HG03521 (cell line): ENCODE measurements around the gene CLIP2.
"Not testable (repeated sequence)": the region's sequence is repeated elsewhere in the genome, so short reads cannot be mapped to it uniquely, and the experiment has no call there.

Experiments
- ATAC-seq: cut with Tn5 transposase; IDR thresholded peaks from one replicate; pipeline ENCODE4 v1.9.1; 2021; ENCODE audit warnings: mild to moderate bottlenecking, moderate library complexity; ENCODE audit not compliant: unreplicated experiment

CLIP2 gene

GRCh38 chr7:74294191-74294998 lies 5.2 kb downstream of the CLIP2 start:
- ATAC-seq: no peak

GRCh38 chr7:74297516-74298233 lies 8.5 kb downstream of the CLIP2 start:
- no peak for ATAC-seq

GRCh38 chr7:74299401-74299800 lies 10.2 kb downstream of the CLIP2 start:
- ATAC-seq: no peak

DNA sequence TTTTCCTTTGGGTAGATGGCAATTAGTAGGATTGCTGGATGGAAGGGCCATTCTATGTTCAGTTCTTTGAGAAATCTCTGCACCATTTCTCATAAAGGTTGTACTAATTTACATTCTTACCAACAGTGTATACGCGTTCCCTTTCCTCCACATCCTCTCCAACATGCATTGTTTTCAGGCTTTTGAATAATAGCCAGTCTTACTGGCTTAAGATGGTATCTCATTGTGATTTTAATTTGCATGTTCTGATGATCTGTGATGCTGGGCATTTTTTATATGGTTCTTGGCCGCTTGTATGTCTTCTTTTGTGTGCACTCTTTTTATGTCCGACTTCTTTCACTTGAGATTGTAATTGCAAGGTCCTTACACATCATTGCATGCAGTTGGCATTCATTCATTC lies 11.7 kb downstream of the CLIP2 start:
- ATAC-seq: no peak

GRCh38 chr7:74302745-74303221 lies 13.6 kb downstream of the CLIP2 start:
- ATAC-seq: no peak

GRCh38 chr7:74304550-74304949 lies 15.3 kb downstream of the CLIP2 start:
- ATAC-seq: no peak

- ATAC-seq: no peak
Observed at GRCh38 chr7:74306004-74306729, 17.0 kb downstream of the CLIP2 start.

DNA sequence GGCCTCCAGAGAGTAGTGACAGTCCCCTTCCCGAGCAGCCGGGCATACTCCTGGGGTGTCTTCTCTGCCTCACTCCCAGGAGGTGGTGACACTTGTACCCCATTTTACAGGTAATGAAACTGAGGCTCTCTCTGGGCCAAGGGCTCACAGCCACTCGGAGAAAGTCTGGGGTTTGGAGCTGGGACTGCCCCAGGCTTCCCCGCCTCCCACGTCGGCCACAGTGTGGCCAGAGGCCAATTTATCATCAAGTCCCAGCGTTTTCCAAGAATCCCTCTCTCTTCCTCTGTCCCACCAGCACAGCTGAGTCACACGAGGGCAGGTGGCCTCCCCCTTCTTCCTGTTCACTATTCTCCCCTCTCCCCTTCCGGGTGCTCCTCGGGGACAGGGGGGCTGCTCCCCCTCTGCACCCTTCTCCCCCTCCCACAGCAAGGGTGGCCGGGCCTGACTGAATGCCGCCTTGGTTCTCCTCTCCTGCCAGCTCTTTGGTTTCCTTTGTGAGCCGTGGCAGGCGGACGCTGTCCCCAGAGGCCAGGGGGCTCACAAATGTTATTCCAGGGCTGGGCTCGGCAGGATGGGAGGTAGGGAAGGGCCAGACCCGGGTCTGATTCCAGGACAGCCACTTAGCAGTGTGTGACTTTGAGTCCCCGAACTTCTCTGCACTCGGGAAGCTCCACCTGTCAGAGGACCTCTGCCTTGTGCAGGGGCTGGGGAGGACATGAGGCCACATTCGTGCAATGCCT lies 17.7 kb downstream of the CLIP2 start:
- ATAC-seq: no peak

GRCh38 chr7:74307738-74308505 lies 18.7 kb downstream of the CLIP2 start:
- ATAC-seq: no peak

- ATAC-seq: no peak
Observed at GRCh38 chr7:74309181-74309580, 20.0 kb downstream of the CLIP2 start.

GRCh38 chr7:74311305-74311744 lies 22.1 kb downstream of the CLIP2 start:
- no peak for ATAC-seq

DNA sequence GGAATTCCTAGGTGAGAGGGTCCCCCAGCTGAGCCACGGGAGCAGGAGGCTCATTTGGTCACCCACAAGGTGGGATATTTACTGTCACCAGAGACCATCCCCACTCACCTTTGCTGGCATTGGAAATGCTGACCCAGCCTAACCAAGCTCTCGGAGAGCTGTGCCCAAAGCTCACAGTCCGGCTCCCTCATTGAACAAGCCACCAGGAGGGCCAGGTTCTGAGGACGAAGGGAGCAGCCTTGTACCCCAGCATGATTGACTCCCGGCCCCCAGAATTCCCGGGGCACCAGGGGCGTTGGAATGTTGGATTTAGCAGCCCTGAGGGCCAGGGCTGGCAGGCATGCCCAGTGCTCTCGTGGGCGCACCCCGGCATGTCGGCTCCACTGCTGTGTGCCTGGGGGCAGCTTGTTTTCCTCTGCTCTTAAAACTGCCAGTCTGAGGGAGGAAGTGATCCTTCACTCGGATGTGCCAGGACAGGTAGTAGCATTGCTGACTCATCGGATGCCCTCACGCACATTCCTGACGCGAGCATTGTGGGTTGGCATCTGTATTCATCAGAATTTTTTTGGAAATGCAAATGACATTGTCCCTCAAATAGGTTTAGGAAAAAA lies 23.3 kb downstream of the CLIP2 start:
- ATAC-seq: no peak

GRCh38 chr7:74315891-74316290 lies 26.7 kb downstream of the CLIP2 start:
- not testable (repeated sequence) for ATAC-seq

DNA sequence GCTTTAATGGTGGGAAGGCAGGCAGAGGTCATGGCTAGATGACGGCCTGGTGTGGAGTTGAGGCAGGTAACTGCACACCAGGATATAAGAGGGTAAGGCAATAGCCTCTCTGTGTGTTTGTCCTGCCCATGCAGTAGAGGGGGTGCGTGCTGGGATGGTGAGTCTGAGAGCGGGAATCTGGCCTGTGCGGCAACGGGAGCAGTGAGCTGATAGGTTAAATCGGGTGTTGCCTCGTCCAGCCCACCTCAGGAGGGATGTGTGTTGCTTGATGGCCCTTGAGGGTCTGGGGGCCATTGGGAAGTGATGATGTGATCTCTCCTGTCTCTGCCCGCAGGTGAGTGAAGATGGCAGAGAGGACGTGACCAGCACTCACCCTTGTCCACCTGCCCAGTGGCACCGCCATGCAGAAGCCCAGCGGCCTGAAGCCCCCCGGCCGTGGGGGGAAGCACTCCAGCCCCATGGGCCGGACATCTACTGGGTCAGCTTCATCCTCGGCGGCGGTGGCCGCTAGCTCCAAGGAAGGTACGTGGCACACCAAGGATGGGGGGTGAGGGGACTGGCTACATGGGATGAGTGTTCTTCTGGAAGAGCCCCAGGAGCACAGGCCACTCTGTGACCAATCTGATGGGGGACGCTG lies 28.1 kb downstream of the CLIP2 start:
- ATAC-seq: no peak

GRCh38 chr7:74318043-74318442 lies 28.8 kb downstream of the CLIP2 start:
- ATAC-seq: no peak

DNA sequence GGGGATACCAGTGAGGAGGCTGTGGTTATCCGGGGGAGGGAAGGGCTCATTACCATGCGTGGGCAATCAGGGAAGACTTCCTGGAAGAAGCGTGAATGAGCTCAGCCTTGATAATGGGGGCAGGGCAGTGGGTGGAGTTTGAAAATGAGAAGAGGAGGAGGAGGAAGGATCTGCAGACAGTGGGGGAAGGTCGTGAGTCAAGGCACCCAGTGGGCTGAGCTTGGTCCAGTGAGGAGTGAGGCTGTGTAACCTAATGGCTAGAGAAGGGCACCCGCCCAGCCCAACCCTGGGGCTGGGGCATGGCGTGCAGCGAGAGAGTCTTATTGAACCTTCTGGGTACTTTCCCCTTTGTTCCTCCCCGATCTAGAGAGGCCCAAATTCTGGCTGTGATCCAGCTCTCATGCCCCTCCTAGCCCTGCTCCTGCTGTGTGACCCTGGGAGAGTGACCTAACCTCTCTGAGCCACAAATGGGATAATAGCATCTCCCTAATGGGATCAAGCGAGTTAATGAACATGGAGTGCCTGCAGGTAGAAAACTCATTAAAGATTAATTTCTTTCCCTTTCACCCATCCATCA lies 31.5 kb downstream of the CLIP2 start:
- ATAC-seq: no peak

GRCh38 chr7:74322892-74323291 lies 33.7 kb downstream of the CLIP2 start:
- not testable (repeated sequence) for ATAC-seq

DNA sequence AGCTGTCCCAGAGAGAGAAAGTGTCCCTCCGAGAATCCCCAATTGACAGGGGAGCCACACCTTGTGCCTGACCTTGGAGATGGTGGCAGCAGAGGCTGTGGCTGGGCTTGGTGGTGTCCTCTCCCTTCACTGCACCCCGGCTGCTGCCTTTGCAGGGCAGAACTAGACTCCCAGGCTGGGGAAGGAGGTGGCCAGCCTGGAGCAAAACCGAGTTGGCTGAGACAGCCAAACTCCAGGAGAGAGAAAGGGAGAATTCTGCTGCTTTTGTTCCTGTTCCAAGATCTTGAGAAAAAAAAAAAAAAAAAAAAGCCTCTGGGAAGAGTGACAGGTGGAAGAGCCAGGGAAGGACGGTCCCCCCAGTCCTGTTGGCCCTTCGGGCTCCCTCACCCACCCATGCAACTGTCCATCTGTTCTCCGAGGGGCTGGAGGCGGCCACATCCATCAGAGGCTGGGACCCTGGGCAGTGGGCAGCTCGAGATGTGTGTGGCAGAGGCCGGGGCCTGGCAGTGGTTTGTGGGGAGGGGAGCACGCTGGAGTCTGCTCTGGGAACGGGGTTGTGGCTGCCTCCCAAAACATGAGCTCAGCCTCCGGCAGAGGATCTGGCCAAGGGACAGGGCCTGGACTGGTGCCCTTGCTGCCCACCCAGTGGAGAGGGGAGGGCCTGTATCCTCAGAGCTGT lies 35.5 kb downstream of the CLIP2 start:
- ATAC-seq: no peak
